ENCODE data around the gene TMEM8B. TPM values are rescaled to one million over a fixed set of nuclear protein-coding genes. Genes with fewer than 3 reads are reported as not detected.
A peak's percentile ranks its signal among the peaks of the same experiment; 100 is the strongest.

TMEM8B gene
- total and polyA plus RNA-seq, 2 donors (not counting 1 experiment from before 2014, with no cell fraction given), result 12.2 to 14.5 TPM

DNA sequence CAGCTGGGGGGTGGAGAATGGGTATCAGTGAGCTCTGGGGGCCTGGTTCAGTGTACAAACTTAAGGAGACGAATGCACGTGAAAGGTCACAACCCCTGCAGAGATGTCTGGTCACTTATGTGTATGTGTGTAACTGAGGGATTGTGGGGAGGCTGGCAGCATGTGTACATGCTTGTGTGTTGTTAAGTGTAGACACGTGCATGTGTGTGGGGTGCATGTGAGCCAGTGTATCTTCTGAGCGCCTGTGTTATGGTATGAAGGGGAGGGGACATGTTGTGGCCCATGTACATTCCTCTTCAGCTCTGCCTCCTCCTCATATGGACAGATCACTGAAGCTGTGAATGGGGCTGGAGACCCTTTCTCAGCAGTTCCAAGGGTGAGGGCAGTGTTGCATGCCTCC, 2.0 kb downstream of the TMEM8B start:
- peak overlapping the region; percentile 60 for H3K4me3 Mint-ChIP-seq
- no peaks in the 10 kb centered on the region for H3K27me3 Mint-ChIP-seq

DNA sequence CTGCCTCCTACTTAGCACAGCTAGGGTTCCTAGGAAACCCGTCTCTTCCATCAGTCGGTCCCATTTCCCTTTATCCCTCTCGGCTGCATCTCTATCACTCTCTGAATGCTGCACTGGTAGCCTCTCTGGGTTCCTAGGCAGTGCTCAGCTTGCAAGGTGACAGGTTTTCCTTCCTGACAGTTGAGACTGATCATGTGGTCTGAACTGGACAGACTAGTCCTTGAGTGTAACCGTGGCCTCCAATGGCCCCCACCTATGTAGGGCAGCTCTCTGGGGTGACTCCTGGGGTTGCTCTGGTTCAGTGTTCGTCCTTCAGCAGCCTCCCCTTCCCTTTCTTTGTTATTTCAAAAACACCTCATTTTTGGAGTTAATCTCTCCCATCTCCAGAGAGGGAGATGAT, 3.8 kb downstream of the TMEM8B start:
- Mint-ChIP-seq H3K4me3 (no peak overlapping the region), H3K27ac (peak overlapping the region; percentile 17), H3K27me3 (no peaks in the 10 kb centered on the region), H3K9me3 (ENCODE audit: insufficient read depth) (no peaks in the 10 kb centered on the region), H3K4me1 (peaks cover 55% of the 10 kb centered on the region)
- Histone ChIP-seq H3K9me3 (ENCODE audit: control extremely low read depth in 1 of 3, control insufficient read depth in 2 of 3, insufficient read depth in 1 of 3, low read length in 2 of 3) (no peaks in the 10 kb centered on the region), H4K20me1 (ENCODE audit: control insufficient read depth, insufficient read depth, low read length, poor library complexity, severe bottlenecking) (no peaks in the 10 kb centered on the region), H3K4me1 (ENCODE audit: control insufficient read depth in 2 of 2, insufficient read depth in 2 of 2, low read length in 2 of 2) (peaks cover 32 to 43% of the 10 kb centered on the region in 2 donors), H3K27me3 (replicated peaks in 1 of 4; ENCODE audit: control extremely low read depth in 1 of 4, control insufficient read depth in 3 of 4, insufficient read depth in 4 of 4, low read length in 3 of 4) (no peaks in the 10 kb centered on the region), H2AFZ (ENCODE audit: insufficient read depth, low read depth, low read length, poor library complexity, severe bottlenecking) (no peak overlapping the region), H3K4me3 (ENCODE audit: control extremely low read depth in 1 of 5, extremely low read depth in 1 of 5, insufficient read depth in 1 of 5, low read depth in 2 of 5, low read length in 4 of 5) (no peak overlapping the region), H3K9ac (ENCODE audit: low read length) (no peak overlapping the region), H3K79me2 (ENCODE audit: control insufficient read depth, insufficient read depth, low read length) (peaks cover 6% of the 10 kb centered on the region), H3K36me3 (replicated peaks in 1 of 2; ENCODE audit: control extremely low read depth in 1 of 2, control insufficient read depth in 1 of 2, extremely low read depth in 1 of 2, insufficient read depth in 2 of 2, low read length in 1 of 2) (no peaks in the 10 kb centered on the region), H3K27ac (ENCODE audit: low read length in 2 of 2) (no peak overlapping the region), H3K4me2 (replicated peaks; ENCODE audit: low read depth, low read length, poor library complexity, severe bottlenecking) (peak overlapping the region; percentile 58)
- ChIA-PET POLR2A (no interaction called here), CTCF (interaction anchor here (0.6 to 3.5 kb wide), 6 partner anchors 13 to 229 kb away, joined by 3 to 24 read pairs (median 4); no protein-coding TSS in a partner anchor)
- no peak for ATAC-seq (ENCODE audit: low read depth)
- intact Hi-C loops (cut with micrococcal nuclease), result no loop called here
- 81% methylated on average over 4 of the region's 5 CpGs for WGBS (ENCODE audit: insufficient coverage)
- TF ChIP-seq, protein P1, sequence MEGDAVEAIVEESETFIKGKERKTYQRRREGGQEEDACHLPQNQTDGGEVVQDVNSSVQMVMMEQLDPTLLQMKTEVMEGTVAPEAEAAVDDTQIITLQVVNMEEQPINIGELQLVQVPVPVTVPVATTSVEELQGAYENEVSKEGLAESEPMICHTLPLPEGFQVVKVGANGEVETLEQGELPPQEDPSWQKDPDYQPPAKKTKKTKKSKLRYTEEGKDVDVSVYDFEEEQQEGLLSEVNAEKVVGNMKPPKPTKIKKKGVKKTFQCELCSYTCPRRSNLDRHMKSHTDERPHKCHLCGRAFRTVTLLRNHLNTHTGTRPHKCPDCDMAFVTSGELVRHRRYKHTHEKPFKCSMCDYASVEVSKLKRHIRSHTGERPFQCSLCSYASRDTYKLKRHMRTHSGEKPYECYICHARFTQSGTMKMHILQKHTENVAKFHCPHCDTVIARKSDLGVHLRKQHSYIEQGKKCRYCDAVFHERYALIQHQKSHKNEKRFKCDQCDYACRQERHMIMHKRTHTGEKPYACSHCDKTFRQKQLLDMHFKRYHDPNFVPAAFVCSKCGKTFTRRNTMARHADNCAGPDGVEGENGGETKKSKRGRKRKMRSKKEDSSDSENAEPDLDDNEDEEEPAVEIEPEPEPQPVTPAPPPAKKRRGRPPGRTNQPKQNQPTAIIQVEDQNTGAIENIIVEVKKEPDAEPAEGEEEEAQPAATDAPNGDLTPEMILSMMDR (IDR thresholded peaks at IDR 0.05), result no peak
- DNase-seq, result no peak

More for the DNA sequence above, 2.0 kb downstream of the TMEM8B start:
- CTCF ChIA-PET, result interaction anchor here (0.8 to 3.5 kb wide), 4 partner anchors 41 to 95 kb away, joined by 3 to 24 read pairs (median 4); no protein-coding TSS in a partner anchor
- peaks cover 6% of the 10 kb centered on the region for H3K79me2 ChIP-seq (ENCODE audit: control insufficient read depth, insufficient read depth, low read length)
- no peak overlapping the region for H3K4me3 ChIP-seq (ENCODE audit: control extremely low read depth in 1 of 5, extremely low read depth in 1 of 5, insufficient read depth in 1 of 5, low read depth in 2 of 5, low read length in 4 of 5)
- peaks cover 33 to 47% of the 10 kb centered on the region in 2 donors for H3K4me1 ChIP-seq (ENCODE audit: control insufficient read depth in 2 of 2, insufficient read depth in 2 of 2, low read length in 2 of 2)
- no peak overlapping the region for H3K27ac ChIP-seq (ENCODE audit: low read length in 2 of 2)
- TF ChIP-seq, protein P1 (IDR thresholded peaks at IDR 0.05), result no peak
- TF ChIP-seq EZH2 (IDR thresholded peaks at IDR 0.05; ENCODE audit: borderline replicate concordance, insufficient read depth, low read depth, low read length, poor library complexity, severe bottlenecking), result no peak
- H3K36me3 ChIP-seq (replicated peaks in 1 of 2; ENCODE audit: control extremely low read depth in 1 of 2, control insufficient read depth in 1 of 2, extremely low read depth in 1 of 2, insufficient read depth in 2 of 2, low read length in 1 of 2), result no peaks in the 10 kb centered on the region
- intact Hi-C loops (cut with micrococcal nuclease), result no loop called here
- POLR2A ChIA-PET, result no interaction called here
- DNase-seq (no peak), ATAC-seq (ENCODE audit: low read depth) (no peak)
- H3K4me2 ChIP-seq (replicated peaks; ENCODE audit: low read depth, low read length, poor library complexity, severe bottlenecking), result no peak overlapping the region
- H3K9me3 ChIP-seq (ENCODE audit: control extremely low read depth in 1 of 3, control insufficient read depth in 2 of 3, insufficient read depth in 1 of 3, low read length in 2 of 3), result no peaks in the 10 kb centered on the region
- no peak overlapping the region for H2AFZ ChIP-seq (ENCODE audit: insufficient read depth, low read depth, low read length, poor library complexity, severe bottlenecking)
- H4K20me1 ChIP-seq (ENCODE audit: control insufficient read depth, insufficient read depth, low read length, poor library complexity, severe bottlenecking), result no peaks in the 10 kb centered on the region
- no peaks in the 10 kb centered on the region for H3K27me3 ChIP-seq (replicated peaks in 1 of 4; ENCODE audit: control extremely low read depth in 1 of 4, control insufficient read depth in 3 of 4, insufficient read depth in 4 of 4, low read length in 3 of 4)
- no peaks in the 10 kb centered on the region for H3K9me3 Mint-ChIP-seq (ENCODE audit: insufficient read depth)
- no peak overlapping the region for H3K9ac ChIP-seq (ENCODE audit: low read length)
- WGBS (ENCODE audit: insufficient coverage), result 96% methylated on average over 2 of the region's 4 CpGs
- H3K27ac Mint-ChIP-seq, result no peak overlapping the region
- peaks cover 59% of the 10 kb centered on the region for H3K4me1 Mint-ChIP-seq
